ENCODE data around the gene RPUSD3.

RPUSD3 gene

GRCh38 chr3:9795207-9795606 is 48.6 kb downstream of the RPUSD3 start:
- Histone ChIP-seq H3K36me3 (ENCODE audit: insufficient read depth, low read length) (peaks cover 53% of the 10 kb centered on the region), H3K9ac (ENCODE audit: low read length) (no peak overlapping the region), H3K4me1 (ENCODE audit: insufficient read depth, low read length) (peaks cover 37% of the 10 kb centered on the region), H3K9me3 (ENCODE audit: low read length) (no peaks in the 10 kb centered on the region), H3K27ac (ENCODE audit: low read depth, low read length) (no peak overlapping the region), H3K27me3 (ENCODE audit: control insufficient read depth in 1 of 2, insufficient read depth in 2 of 2, low read length in 2 of 2) (no peaks in the 10 kb centered on the region), H3K4me3 (ENCODE audit: low read depth in 1 of 2, low read length in 2 of 2) (no peak overlapping the region)

GRCh38 chr3:9794400-9794799 is 49.4 kb downstream of the RPUSD3 start:
- peaks cover 53% of the 10 kb centered on the region for H3K36me3 ChIP-seq (ENCODE audit: insufficient read depth, low read length)
- no peaks in the 10 kb centered on the region for H3K27me3 ChIP-seq (ENCODE audit: control insufficient read depth in 1 of 2, insufficient read depth in 2 of 2, low read length in 2 of 2)
- H3K27ac ChIP-seq (ENCODE audit: low read depth, low read length): no peak overlapping the region
- H3K4me3 ChIP-seq (ENCODE audit: low read depth in 1 of 2, low read length in 2 of 2): no peak overlapping the region
- no peak overlapping the region for H3K9ac ChIP-seq (ENCODE audit: low read length)
- H3K9me3 ChIP-seq (ENCODE audit: low read length): no peaks in the 10 kb centered on the region
- peaks cover 37% of the 10 kb centered on the region for H3K4me1 ChIP-seq (ENCODE audit: insufficient read depth, low read length)

GRCh38 chr3:9793161-9793781 is 50.5 kb downstream of the RPUSD3 start:
- peaks cover 37% of the 10 kb centered on the region for H3K4me1 ChIP-seq (ENCODE audit: insufficient read depth, low read length)
- no peaks in the 10 kb centered on the region for H3K27me3 ChIP-seq (ENCODE audit: control insufficient read depth in 1 of 2, insufficient read depth in 2 of 2, low read length in 2 of 2)
- no peaks in the 10 kb centered on the region for H3K9me3 ChIP-seq (ENCODE audit: low read length)
- peak overlapping the region; percentile 60 to 93 for H3K4me3 ChIP-seq (ENCODE audit: low read depth in 1 of 2, low read length in 2 of 2)
- peaks cover 51% of the 10 kb centered on the region for H3K36me3 ChIP-seq (ENCODE audit: insufficient read depth, low read length)
- H3K27ac ChIP-seq (ENCODE audit: low read depth, low read length): peak overlapping the region; percentile 95
- peak overlapping the region; percentile 87 for H3K9ac ChIP-seq (ENCODE audit: low read length)

GRCh38 chr3:9792405-9793160 is 51.2 kb downstream of the RPUSD3 start, which contains the start of the genes ARPC4 and TADA3:
Gene ARPC4 (plus strand): TSS chr3:9793082. CDS start chr3:9793122, 40 bp downstream.
Gene TADA3 (minus strand): TSS chr3:9792473. CDS start chr3:9791466, 1,007 bp downstream.
- Histone ChIP-seq H3K4me1 (ENCODE audit: insufficient read depth, low read length) (peaks cover 37% of the 10 kb centered on the region), H3K27me3 (ENCODE audit: control insufficient read depth in 1 of 2, insufficient read depth in 2 of 2, low read length in 2 of 2) (no peaks in the 10 kb centered on the region)

GRCh38 chr3:9791790-9792404 is 51.9 kb downstream of the RPUSD3 start:
- Histone ChIP-seq H3K36me3 (ENCODE audit: insufficient read depth, low read length) (peaks cover 48% of the 10 kb centered on the region), H3K4me1 (ENCODE audit: insufficient read depth, low read length) (peaks cover 33% of the 10 kb centered on the region), H3K27ac (ENCODE audit: low read depth, low read length) (peak overlapping the region; percentile 95)

More at GRCh38 chr3:9792405-9793160, 51.2 kb downstream of the RPUSD3 start, which contains the start of the genes ARPC4 and TADA3:
- no peaks in the 10 kb centered on the region for H3K9me3 ChIP-seq (ENCODE audit: low read length)
- peaks cover 48% of the 10 kb centered on the region for H3K36me3 ChIP-seq (ENCODE audit: insufficient read depth, low read length)
- peak within 1 kb of the TSS; percentile 87 for H3K9ac ChIP-seq (ENCODE audit: low read length)
- peak within 1 kb of the TSS; percentile 95 for H3K27ac ChIP-seq (ENCODE audit: low read depth, low read length)
- H3K4me3 ChIP-seq (ENCODE audit: low read depth in 1 of 2, low read length in 2 of 2): peak within 1 kb of the TSS; percentile 60 to 93

GRCh38 chr3:9791127-9791526 is 52.7 kb downstream of the RPUSD3 start:
- Histone ChIP-seq H3K4me1 (ENCODE audit: insufficient read depth, low read length) (peaks cover 32% of the 10 kb centered on the region), H3K9me3 (ENCODE audit: low read length) (no peaks in the 10 kb centered on the region), H3K9ac (ENCODE audit: low read length) (no peak overlapping the region), H3K4me3 (ENCODE audit: low read depth in 1 of 2, low read length in 2 of 2) (no peak overlapping the region), H3K27ac (ENCODE audit: low read depth, low read length) (no peak overlapping the region), H3K36me3 (ENCODE audit: insufficient read depth, low read length) (peaks cover 55% of the 10 kb centered on the region), H3K27me3 (ENCODE audit: control insufficient read depth in 1 of 2, insufficient read depth in 2 of 2, low read length in 2 of 2) (no peaks in the 10 kb centered on the region)

More at GRCh38 chr3:9791790-9792404, 51.9 kb downstream of the RPUSD3 start:
- Histone ChIP-seq H3K4me3 (ENCODE audit: low read depth in 1 of 2, low read length in 2 of 2) (peak overlapping the region; percentile 60 to 93), H3K27me3 (ENCODE audit: control insufficient read depth in 1 of 2, insufficient read depth in 2 of 2, low read length in 2 of 2) (no peaks in the 10 kb centered on the region), H3K9ac (ENCODE audit: low read length) (peak overlapping the region; percentile 87), H3K9me3 (ENCODE audit: low read length) (no peaks in the 10 kb centered on the region)
